Transverse colon (tissue), 3 donors: ENCODE data around the gene CRADD.

Experiments used
- CTCF ChIP-seq, 5 experiments: fragments of 200-600 bp in 3 of 5; fragments of 450-650 bp in 2 of 5; sonication (generic) in 3 of 5; IDR thresholded peaks; 1 replicate in 2 of 5; 2 replicates in 3 of 5; pipeline ENCODE4 v1.5.1; 2016 to 2017; ENCODE audit warnings: antibody characterized with exemption in 5 of 5, inconsistent platforms in 3 of 5, mild to moderate bottlenecking in 2 of 5, moderate library complexity in 1 of 5
- EP300 ChIP-seq: sonication (generic); formaldehyde crosslinking; IDR thresholded peaks from one replicate; pipeline ENCODE4 v1.6.1; 2017; ENCODE audit warnings: antibody characterized with exemption, low read depth
- POLR2A ChIP-seq: fragments of 450-650 bp; IDR thresholded peaks from one replicate; pipeline ENCODE4 v1.6.1; 2016; ENCODE audit warnings: antibody characterized with exemption, mild to moderate bottlenecking, moderate library complexity

GRCh38 chr12:93725531-93725930 lies 48.4 kb downstream of the CRADD start:
- TF ChIP-seq CTCF (IDR thresholded peaks at IDR 0.05) (no peak), POLR2A (no peak), EP300 (no peak)
